Activated CD8-positive, alpha-beta memory T cell treated with anti-CD3 and anti-CD28 coated beads, Interleukin-2, amount 10 ng/mL, durations not matched to agents 7 days and 5 days (primary cell): ENCODE results near the gene EMILIN2. TPM values are rescaled to one million over a fixed set of nuclear protein-coding genes. Genes with fewer than 3 reads are reported as not detected.

Experiments used
- ATAC-seq: fragments of 150-1000 bp; cut with Tn5 transposase; one replicate; pipeline ENCODE4 v1.10.0; 2021; ENCODE audit warnings: moderate library complexity
- CTCF ChIA-PET: fragments of 350-600 bp; sonication (Branson Sonifier 250); formaldehyde crosslinking; loops from one replicate; lab custom pipeline; 2021; ENCODE audit warnings: antibody characterized with exemption; lab: Charles Lee
- DNase-seq: peaks from one replicate; pipeline ENCODE4 v3.0.0-alpha.2; 2020
- H3K27ac Mint-ChIP-seq: one replicate; pipeline ENCODE4 v1.8.0; 2021; ENCODE audit warnings: mild to moderate bottlenecking, mixed read lengths
- H3K27me3 Mint-ChIP-seq: one replicate; pipeline ENCODE4 v1.8.0; 2021; ENCODE audit warnings: mixed read lengths
- H3K36me3 Mint-ChIP-seq: one replicate; pipeline ENCODE4 v1.8.0; 2021; ENCODE audit warnings: mild to moderate bottlenecking, mixed read lengths
- H3K4me1 Mint-ChIP-seq: one replicate; pipeline ENCODE4 v1.8.0; 2021; ENCODE audit warnings: mixed read lengths
- H3K4me3 Mint-ChIP-seq: one replicate; pipeline ENCODE4 v1.8.0; 2021; ENCODE audit warnings: mild to moderate bottlenecking, moderate library complexity, mixed read lengths
- H3K9me3 Mint-ChIP-seq: one replicate; pipeline ENCODE4 v1.8.0; 2022; ENCODE audit warnings: low read depth, mixed read lengths
- total RNA-seq, 2 experiments: library from RNA; stranded (reverse); gene quantifications; one replicate each; pipeline ENCODE4 v1.2.3, GENCODE V29; 2021

EMILIN2 gene
- total RNA-seq, 2 experiments from 2014 or later, result 17.3 to 19.0 TPM

- Mint-ChIP-seq H3K9me3 (no peaks in the 10 kb centered on the region), H3K27ac (no peak overlapping the region), H3K4me3 (no peak overlapping the region), H3K4me1 (no peaks in the 10 kb centered on the region), H3K27me3 (peaks cover 10% of the 10 kb centered on the region), H3K36me3 (no peaks in the 10 kb centered on the region)
- no peak for DNase-seq
- no peak for ATAC-seq
- CTCF ChIA-PET, result no interaction called here
Observed at GRCh38 chr18:2871111-2871720, 24.4 kb downstream of the EMILIN2 start.

GRCh38 chr18:2872095-2872494 lies 25.3 kb downstream of the EMILIN2 start:
- Mint-ChIP-seq H3K4me1 (no peaks in the 10 kb centered on the region), H3K27me3 (peaks cover 10% of the 10 kb centered on the region), H3K4me3 (no peak overlapping the region), H3K27ac (no peak overlapping the region), H3K9me3 (no peaks in the 10 kb centered on the region), H3K36me3 (no peaks in the 10 kb centered on the region)
- DNase-seq (no peak), ATAC-seq (no peak)
- CTCF ChIA-PET, result no interaction called here

- no peaks in the 10 kb centered on the region for H3K4me1 Mint-ChIP-seq
- H3K27me3 Mint-ChIP-seq, result peaks cover 4% of the 10 kb centered on the region
- CTCF ChIA-PET, result no interaction called here
- ATAC-seq (no peak), DNase-seq (no peak)
- H3K27ac Mint-ChIP-seq, result no peak overlapping the region
- no peaks in the 10 kb centered on the region for H3K9me3 Mint-ChIP-seq
- no peaks in the 10 kb centered on the region for H3K36me3 Mint-ChIP-seq
- no peak overlapping the region for H3K4me3 Mint-ChIP-seq
Observed at GRCh38 chr18:2874765-2875164, 28.0 kb downstream of the EMILIN2 start.

GRCh38 chr18:2878656-2879330 lies 32.0 kb downstream of the EMILIN2 start:
- no peak overlapping the region for H3K4me3 Mint-ChIP-seq
- peaks cover 2% of the 10 kb centered on the region for H3K36me3 Mint-ChIP-seq
- CTCF ChIA-PET, result no interaction called here
- DNase-seq (no peak), ATAC-seq (no peak)
- H3K27ac Mint-ChIP-seq, result no peak overlapping the region
- H3K4me1 Mint-ChIP-seq, result peaks cover 16% of the 10 kb centered on the region
- no peaks in the 10 kb centered on the region for H3K9me3 Mint-ChIP-seq
- H3K27me3 Mint-ChIP-seq, result peaks cover 2% of the 10 kb centered on the region

- Mint-ChIP-seq H3K4me3 (no peak overlapping the region), H3K27ac (no peak overlapping the region), H3K4me1 (peaks cover 22% of the 10 kb centered on the region), H3K36me3 (peaks cover 2% of the 10 kb centered on the region), H3K27me3 (peaks cover 2% of the 10 kb centered on the region), H3K9me3 (no peaks in the 10 kb centered on the region)
- no peak for ATAC-seq
- CTCF ChIA-PET, result no interaction called here
- DNase-seq, result no peak
Observed at GRCh38 chr18:2879889-2880288, 33.1 kb downstream of the EMILIN2 start.

- CTCF ChIA-PET, result no interaction called here
- no peak overlapping the region for H3K27ac Mint-ChIP-seq
Observed at GRCh38 chr18:2880473-2880872, 33.7 kb downstream of the EMILIN2 start.

GRCh38 chr18:2881088-2881839 lies 34.5 kb downstream of the EMILIN2 start:
- Mint-ChIP-seq H3K4me1 (peaks cover 22% of the 10 kb centered on the region), H3K36me3 (peaks cover 2% of the 10 kb centered on the region), H3K27me3 (peaks cover 2% of the 10 kb centered on the region), H3K9me3 (no peaks in the 10 kb centered on the region), H3K4me3 (peak overlapping the region; percentile 23), H3K27ac (peak overlapping the region; percentile 41)
- CTCF ChIA-PET, result no interaction called here
- DNase-seq (no peak), ATAC-seq (no peak)

More at GRCh38 chr18:2880473-2880872, 33.7 kb downstream of the EMILIN2 start:
- H3K4me3 Mint-ChIP-seq, result no peak overlapping the region
- peaks cover 2% of the 10 kb centered on the region for H3K36me3 Mint-ChIP-seq
- no peaks in the 10 kb centered on the region for H3K9me3 Mint-ChIP-seq
- ATAC-seq (no peak), DNase-seq (no peak)
- peaks cover 22% of the 10 kb centered on the region for H3K4me1 Mint-ChIP-seq
- H3K27me3 Mint-ChIP-seq, result peaks cover 2% of the 10 kb centered on the region

GRCh38 chr18:2881840-2882195 lies 35.0 kb downstream of the EMILIN2 start:
- CTCF ChIA-PET, result no interaction called here
- Mint-ChIP-seq H3K4me1 (peaks cover 22% of the 10 kb centered on the region), H3K36me3 (peaks cover 7% of the 10 kb centered on the region), H3K27me3 (peaks cover 2% of the 10 kb centered on the region), H3K9me3 (peaks cover 3% of the 10 kb centered on the region), H3K27ac (peak overlapping the region; percentile 41), H3K4me3 (peak overlapping the region; percentile 23)
- DNase-seq (no peak), ATAC-seq (no peak)

- Mint-ChIP-seq H3K4me1 (peaks cover 22% of the 10 kb centered on the region), H3K36me3 (peaks cover 8% of the 10 kb centered on the region), H3K9me3 (peaks cover 3% of the 10 kb centered on the region), H3K27me3 (peaks cover 2% of the 10 kb centered on the region), H3K4me3 (no peak overlapping the region), H3K27ac (no peak overlapping the region)
- ATAC-seq, result no peak
- DNase-seq, result no peak
- CTCF ChIA-PET, result no interaction called here
Observed at GRCh38 chr18:2882201-2882600, 35.4 kb downstream of the EMILIN2 start.

GRCh38 chr18:2883076-2883735 lies 36.4 kb downstream of the EMILIN2 start:
- peaks cover 22% of the 10 kb centered on the region for H3K4me1 Mint-ChIP-seq
- DNase-seq (peak; percentile 82), ATAC-seq (peak; percentile 96)
- H3K27me3 Mint-ChIP-seq, result no peaks in the 10 kb centered on the region
- peak overlapping the region; percentile 96 for H3K27ac Mint-ChIP-seq
- peaks cover 6% of the 10 kb centered on the region for H3K9me3 Mint-ChIP-seq
- CTCF ChIA-PET, result interaction anchor here (0.9 to 1.3 kb wide), 3 partner anchors 8 to 24 kb away, joined by 3 to 4 read pairs (median 3); no protein-coding TSS in a partner anchor
- peak overlapping the region; percentile 22 for H3K4me3 Mint-ChIP-seq
- H3K36me3 Mint-ChIP-seq, result peaks cover 11% of the 10 kb centered on the region

- peaks cover 11% of the 10 kb centered on the region for H3K36me3 Mint-ChIP-seq
- no peak for DNase-seq
Observed at GRCh38 chr18:2884706-2885285, 38.0 kb downstream of the EMILIN2 start.

GRCh38 chr18:2887470-2887869 lies 40.7 kb downstream of the EMILIN2 start:
- no peaks in the 10 kb centered on the region for H3K27me3 Mint-ChIP-seq
- no peak overlapping the region for H3K4me3 Mint-ChIP-seq
- DNase-seq (no peak), ATAC-seq (no peak)
- H3K9me3 Mint-ChIP-seq, result peaks cover 9% of the 10 kb centered on the region
- CTCF ChIA-PET, result interaction anchor here (1.1 kb wide), 1 partner anchor 264 kb away, joined by 3 read pairs; no protein-coding TSS in a partner anchor
- peaks cover 11% of the 10 kb centered on the region for H3K36me3 Mint-ChIP-seq
- H3K27ac Mint-ChIP-seq, result no peak overlapping the region
- H3K4me1 Mint-ChIP-seq, result peaks cover 44% of the 10 kb centered on the region

More at GRCh38 chr18:2884706-2885285, 38.0 kb downstream of the EMILIN2 start:
- Mint-ChIP-seq H3K27ac (no peak overlapping the region), H3K9me3 (peaks cover 9% of the 10 kb centered on the region), H3K4me1 (peaks cover 25% of the 10 kb centered on the region), H3K4me3 (no peak overlapping the region), H3K27me3 (no peaks in the 10 kb centered on the region)
- CTCF ChIA-PET, result interaction anchor here (0.8 kb wide), 1 partner anchor 28 kb away, joined by 3 read pairs; no protein-coding TSS in a partner anchor
- no peak for ATAC-seq

- no peak for DNase-seq
- Mint-ChIP-seq H3K4me3 (no peak overlapping the region), H3K27me3 (no peaks in the 10 kb centered on the region), H3K9me3 (peaks cover 9% of the 10 kb centered on the region), H3K4me1 (peaks cover 26% of the 10 kb centered on the region), H3K27ac (no peak overlapping the region), H3K36me3 (peaks cover 9% of the 10 kb centered on the region)
- CTCF ChIA-PET, result no interaction called here
- peak; percentile 52 for ATAC-seq
Observed at GRCh38 chr18:2889761-2890192, 43.0 kb downstream of the EMILIN2 start.
